HG03432 (cell line): ENCODE measurements around the gene HLTF.

ENCODE experiments used
- ATAC-seq: cut with Tn5 transposase; IDR thresholded peaks from one replicate; pipeline ENCODE4 v1.9.1; 2021; ENCODE audit warnings: mild to moderate bottlenecking, moderate library complexity; ENCODE audit not compliant: unreplicated experiment

The HLTF gene

DNA sequence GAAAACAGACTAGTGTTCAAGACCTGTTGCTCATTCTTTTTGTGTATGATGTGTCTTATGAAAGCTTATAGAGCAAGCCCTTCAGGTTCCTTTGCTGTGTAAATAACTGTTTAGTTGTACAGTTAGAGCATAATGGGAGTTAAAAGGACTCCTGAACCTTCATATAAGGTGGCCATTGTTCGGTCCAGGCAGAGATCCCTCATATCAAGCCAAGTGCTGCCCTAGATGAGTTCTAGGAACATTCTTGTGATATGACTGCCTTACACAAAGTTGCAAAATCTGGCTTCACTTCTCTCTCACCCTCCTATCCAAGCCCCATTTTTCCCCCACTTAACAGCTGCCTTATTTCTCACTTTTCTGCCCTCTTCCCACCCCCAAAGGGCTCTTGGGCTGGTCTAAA is 68.1 kb downstream of the HLTF start:
- ATAC-seq, result no peak

DNA sequence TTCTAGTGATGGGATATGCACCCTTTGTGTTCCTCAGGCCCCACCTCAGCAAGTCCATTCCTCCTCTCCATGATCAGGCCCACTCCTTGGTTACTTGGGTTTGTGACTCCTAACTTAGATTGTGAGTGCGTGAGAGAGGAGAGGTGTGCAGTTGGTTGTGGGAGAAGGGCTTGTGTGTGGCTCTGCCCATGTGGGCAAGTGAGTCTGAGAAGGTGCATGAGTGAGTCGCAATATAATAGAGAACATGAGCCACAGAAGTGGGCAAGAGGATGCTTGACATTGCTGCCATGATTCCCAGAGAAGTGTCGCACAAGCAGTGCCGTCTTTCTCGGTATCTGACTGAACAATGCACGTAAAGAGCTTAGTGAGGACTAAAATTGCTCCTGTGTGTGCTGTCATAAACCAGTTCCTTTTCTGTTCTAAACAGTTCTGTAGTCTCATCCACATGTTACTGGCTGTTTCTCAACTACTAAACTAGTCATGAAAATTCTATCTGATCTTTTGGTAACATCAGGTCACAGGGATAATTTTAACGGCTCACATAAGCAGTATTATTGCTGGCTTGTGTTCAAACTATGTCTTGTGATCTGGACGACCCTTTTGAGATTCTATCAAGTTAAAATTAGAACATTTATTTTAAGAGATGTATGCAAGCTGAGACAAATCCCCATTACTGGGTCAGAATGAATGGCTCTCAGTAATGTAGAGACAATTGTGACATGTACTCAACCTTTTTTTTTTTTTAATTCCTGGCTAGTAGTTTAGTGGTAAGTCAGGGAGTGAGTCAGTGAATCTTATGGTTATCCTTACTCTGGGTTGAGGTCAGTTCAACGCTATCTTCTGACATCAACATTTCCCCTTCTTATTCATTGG is 69.4 kb downstream of the HLTF start:
- ATAC-seq, result no peak

DNA sequence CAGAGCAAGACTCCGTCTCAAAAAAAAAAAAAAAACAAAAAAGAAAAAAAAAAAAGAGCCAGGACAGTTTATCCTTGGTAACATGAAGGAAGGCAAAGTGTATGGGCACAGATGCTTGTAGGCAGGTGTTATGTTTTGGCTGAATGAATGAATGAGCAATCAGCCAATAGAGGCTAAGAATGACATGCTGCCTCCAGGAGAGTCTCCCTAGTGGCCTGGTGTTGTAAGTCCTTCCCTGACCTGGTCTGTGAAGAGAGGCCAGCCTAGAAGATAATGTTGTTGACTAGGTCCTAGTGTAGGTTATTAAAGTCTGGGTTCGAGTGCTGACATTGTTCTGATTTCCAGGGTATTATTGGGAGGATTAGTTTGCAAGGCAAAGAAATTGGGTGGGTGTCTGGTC is 70.1 kb downstream of the HLTF start:
- no peak for ATAC-seq

DNA sequence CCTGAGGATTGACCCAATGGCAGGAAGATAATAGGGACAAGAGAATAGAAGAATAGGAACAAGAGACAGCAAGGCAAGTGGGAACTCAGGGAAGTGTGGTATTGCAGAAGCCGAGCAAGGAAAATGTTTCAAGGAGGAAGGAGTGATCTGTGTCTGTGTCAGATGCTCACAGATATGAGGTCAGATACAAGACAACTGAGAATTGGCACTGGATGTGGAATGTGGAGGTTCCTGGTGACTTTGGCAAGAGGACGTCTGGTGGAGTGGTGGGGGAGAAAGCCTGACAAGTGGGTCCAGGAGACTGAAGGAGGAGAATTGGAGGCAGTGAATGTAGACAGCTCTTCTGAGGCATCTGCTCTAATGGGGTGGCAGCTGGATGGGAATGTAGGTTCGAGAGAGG is 70.9 kb downstream of the HLTF start:
- ATAC-seq, result no peak

DNA sequence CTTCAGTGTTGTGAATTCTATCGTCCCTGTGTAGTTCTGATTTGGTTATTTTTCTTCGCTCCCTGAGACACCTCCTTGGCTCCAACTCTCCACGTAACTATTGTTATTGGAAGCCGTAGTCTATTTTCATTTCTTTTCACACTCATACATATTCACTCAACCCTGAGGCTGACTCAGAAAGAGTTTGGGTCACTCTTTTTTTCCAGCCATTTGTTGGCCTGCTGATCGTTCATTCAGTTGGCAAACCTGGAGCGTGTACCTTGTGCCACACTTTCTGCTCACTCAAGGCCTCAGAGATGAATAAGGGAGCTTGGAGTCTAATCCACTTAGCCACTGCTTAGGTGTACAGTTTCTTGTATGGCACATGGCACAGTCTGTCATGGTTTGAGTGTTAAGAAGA is 72.6 kb downstream of the HLTF start:
- no peak for ATAC-seq

DNA sequence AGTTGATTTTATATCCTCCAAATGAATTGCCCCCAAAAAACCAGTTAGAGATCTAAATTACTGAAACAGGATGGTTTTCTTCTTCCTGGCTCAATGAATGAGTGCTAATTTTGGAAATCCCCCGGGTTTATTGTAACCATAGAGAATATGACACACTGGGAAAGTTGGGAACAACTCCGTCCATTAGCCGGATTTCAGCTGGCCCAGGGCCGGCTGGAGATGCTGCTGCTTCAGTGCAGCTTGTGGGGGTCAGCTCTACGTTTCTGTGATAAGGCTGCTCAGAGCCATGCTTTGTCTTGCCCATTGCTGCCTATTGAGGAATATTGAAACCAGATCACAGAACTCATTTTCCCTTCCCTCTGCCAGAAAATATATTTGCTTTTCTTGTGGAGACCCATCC is 74.7 kb downstream of the HLTF start:
- ATAC-seq, result no peak

DNA sequence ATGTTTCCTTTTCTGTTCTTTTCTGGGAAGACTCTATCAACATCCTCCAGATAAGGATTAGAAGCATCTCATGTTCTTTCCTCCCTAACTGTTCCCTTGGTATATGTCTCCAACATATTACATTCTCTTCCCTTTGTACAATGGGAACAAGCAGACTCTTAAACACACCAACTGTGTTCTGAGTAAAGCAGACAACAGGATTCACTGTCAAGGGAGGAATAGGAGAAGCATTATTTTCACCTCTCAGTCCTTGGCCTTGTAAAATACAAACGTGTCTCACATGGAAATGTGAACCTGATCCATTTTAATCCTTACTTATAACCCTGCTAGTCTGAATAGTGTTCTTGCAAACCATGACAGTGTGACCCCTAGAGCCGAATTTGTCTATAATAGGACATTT is 75.4 kb downstream of the HLTF start:
- ATAC-seq, result no peak

DNA sequence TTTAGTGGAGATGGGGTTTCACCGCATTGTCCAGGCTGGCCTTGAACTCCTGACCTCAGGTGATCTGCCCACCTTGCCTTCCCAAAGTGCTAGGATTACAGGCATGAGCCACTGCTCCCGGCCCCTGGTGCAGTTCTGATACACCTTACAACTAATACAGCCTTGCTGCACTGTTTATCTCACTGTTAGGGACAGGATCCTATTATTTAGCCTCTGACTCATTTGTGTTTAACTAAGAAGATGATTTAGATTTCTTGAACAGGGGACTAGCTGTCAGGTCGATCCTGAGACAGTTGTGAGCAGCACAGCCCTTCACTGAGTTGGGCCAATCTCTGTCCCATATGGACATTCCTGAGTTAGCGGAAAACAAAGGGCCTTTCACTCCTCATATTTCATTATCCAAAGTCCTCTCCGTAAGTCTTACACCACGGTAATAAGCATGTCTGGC is 75.8 kb downstream of the HLTF start:
- ATAC-seq, result no peak

DNA sequence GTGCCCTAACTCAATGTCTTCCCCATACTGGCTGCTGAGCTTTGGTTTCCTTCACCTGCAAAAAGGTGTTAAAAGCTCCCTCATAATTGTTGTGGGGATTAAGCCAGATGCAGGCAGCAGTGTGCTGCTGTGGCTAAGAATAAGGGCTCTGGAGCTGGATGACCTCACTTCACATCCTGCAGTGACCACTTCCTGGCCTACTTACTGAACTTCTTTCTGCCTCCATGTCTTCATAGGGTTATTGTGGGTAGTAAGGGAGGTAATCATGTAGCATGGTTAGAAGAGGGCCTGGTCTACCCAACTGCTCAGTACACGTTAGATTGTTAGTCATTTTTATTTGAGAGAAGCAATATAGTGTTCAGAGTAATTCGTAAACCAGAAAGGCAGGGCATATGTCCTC is 76.6 kb downstream of the HLTF start:
- ATAC-seq, result peak; percentile 84

DNA sequence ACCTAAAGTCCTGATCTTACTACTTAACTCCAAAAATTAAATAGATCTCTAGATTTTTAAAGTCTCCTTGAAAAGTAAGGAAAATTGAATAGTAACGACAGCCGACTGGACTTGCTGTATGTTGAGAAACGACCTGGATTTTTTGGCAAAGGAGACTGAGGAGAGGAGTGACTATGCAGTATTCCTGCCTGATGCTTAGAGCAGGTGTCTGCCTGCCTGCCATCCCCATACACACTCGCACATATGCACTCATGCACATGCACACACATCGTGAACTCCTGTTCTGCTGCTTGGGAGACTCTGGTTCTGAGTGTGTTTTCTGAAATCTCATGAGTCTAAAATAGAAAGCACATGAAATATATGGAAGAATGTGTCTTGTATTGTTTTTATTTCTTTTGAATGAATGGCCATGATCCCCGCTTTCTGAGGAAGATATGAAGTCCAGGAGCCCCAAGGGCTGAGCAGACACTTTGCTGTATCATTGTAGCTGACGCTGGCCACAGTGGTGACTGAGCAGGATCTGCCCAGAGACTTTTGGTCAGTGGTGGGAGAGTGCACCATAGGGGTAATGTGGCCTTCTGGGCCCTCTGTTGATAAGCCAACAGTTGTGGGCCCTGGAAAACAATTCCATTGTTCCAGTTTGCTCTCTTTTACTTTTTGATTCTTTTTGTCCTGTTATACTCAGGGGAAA is 78.6 kb downstream of the HLTF start:
- no peak for ATAC-seq

DNA sequence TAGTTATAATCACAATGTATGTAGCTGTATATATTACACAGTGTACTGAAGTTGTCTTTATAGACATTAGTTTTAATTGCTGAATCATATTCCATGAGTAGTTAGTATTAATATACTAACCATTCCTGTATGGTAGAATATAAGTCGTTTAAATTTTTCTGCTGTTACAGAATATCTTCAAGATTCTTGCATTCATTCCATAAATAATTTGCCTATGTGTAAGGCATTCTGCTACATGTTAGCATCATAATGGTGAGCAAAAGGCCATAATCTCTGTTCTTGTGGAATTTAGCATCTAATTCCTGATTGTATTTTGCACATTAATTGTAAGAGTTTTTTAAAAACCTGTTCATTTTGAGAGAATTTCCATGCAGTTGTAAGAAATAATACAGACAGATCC is 80.9 kb downstream of the HLTF start:
- no peak for ATAC-seq

DNA sequence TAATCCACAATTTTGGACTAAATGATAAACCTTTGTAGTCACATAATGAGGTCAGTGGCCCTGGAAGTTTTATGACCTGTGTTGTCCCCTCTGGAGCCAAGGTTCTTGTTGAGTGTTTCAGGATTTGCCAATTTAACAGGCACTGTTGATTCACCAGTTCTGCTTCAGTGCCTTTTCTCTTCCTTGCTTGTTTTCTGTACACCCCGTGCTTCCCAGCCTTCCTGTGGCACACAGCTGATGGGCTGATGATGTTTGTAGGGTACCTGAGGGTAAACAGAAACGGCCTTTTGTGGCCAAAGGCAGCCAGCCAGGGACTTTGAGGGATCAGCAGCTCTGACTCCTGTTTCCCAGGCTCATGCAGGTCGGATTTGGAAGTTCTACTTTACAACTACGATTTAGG is 81.7 kb downstream of the HLTF start:
- ATAC-seq, result no peak

DNA sequence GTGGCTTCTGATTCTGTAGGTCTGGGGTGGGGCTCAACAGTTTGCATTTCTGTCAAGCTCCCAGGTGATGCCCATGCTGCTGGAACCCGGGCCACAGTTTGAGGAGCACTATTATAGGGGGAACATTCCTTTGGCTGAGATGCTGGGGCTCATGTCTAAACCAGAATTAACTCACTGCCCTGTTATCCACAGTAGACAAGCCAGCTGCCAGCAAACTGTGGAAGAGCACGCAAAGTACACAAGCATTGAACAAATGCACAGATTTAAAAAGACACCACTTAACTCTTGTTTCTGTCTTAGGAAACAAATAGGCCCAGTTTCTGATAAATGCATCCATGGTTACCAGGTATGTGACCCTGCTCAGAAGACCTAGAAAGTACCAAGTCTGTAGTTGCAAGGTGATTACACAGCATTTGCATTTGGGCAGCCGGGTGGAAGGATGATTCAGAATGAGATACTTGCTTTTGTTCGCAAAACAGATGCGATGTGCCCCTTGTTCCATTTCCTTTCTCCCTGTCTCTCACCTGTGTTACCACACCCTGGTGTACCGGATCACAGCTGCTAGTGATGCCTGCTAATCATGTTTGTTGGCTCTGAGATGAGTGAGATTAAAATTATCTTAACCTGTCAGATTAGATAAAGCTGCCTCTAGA is 82.6 kb downstream of the HLTF start:
- peak; percentile 79 for ATAC-seq

DNA sequence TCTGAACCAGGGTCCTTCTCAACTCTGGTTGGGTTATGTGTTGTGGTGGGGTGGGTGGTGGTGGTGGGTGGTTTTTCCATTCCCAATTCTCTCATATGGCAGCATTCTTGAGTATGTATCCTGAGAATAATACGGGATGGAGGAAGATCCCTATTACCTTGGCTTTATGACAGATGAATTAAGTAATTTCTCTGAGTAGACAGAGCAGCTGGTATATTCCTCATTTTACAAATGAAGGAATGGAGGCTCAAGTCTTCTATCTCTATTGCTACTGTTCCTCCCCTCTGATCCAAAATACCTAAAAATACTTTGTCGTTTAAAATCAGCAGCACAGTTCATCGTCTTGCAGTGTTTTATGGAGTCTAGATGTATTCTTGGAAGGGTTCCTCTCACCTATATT is 84.6 kb downstream of the HLTF start:
- no peak for ATAC-seq

DNA sequence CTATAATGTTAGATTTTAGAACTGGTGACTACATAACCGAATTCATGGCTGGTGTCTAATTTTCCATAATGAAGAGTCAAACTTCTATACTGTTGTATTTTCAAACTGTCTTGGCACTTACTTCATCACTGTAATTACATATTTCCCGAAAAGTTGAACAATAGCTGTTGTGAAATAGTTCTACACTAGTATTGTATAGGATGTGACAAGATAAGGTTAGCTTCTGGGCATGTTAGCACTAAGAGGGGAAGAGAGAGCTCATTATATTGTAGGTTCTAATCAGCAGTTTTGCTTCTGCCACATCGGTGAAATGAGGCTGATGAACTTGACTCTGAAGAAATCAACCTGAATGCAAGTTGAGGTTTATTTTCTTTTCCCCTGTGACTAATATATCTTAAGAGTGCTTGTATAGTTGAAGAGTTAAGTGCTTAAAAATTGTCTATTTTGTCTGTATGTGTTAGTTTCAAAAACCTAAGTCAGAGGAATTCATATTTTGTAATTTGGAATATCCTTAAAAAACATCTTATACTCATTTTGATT is 86.1 kb downstream of the HLTF start:
- no peak for ATAC-seq

DNA sequence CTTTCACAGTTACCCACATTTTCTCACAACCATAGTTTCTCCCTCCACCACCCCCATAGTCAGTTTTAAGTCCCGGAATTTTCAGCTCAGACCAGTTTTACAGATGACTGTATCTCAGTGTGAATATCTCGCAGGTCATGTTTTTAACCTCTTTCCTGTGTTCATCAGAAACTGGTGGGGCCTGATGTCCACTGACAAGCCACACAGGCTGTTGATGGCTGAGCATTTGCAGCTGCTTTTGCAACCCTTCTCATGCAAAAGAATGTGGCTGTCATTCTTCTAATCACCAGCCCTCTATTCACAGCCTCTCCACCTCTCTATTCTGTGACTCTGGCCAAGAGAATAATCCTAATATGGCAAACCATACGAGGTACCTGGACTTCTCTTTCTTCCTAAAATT is 86.5 kb downstream of the HLTF start:
- peak; percentile 52 for ATAC-seq

DNA sequence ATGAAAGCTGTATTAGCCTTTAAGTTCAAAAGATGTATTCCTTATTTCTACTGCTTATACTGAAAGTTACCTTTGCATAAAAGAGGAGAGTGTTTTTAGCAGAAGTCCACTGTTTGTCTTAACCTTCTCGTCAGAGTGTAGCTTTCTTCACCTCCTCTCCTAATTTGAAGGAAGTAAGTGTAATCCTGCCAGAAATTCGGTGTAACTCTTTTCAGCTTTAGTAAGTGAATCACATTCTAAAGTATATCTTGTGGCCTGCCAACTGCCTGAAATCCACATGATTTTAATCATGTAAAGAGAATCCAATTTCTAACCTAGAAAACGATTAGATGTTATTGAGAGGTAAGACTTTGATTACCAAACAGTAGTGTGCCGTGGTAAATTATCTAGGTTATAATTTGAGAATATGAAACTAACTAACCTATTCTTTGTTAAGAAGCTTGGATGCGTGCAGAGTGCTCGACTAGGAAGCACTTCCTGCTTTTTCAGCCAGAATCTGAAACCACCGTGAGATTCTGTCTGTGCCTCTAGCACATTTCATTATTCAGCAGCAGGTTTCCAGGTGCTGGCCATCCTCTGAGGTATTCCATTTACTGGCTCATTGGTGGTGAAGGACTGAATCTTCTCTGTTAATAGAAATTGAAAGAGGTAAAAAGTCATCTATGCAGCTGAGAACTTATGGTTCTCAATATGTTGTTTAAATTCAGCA is 87.5 kb downstream of the HLTF start:
- peak; percentile 55 for ATAC-seq

DNA sequence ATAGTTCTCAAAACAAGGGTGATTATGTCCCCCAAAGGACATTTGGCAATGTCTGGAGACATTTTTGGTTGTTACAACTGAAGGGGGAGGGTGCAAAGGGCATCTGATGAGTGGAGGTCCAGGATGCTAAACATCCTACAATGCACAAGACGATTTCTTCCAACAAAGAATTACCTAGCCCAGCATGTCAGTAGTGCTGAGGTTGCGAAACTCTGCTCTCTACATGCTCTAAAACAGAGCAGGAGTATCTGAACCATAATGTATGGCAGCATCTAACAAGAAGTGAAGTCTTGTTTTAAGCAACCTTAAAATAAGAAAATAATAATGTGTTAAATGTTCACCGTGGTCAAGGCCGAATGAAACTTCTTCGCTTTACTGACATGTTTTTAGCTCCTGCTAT is 88.0 kb downstream of the HLTF start:
- ATAC-seq, result no peak

DNA sequence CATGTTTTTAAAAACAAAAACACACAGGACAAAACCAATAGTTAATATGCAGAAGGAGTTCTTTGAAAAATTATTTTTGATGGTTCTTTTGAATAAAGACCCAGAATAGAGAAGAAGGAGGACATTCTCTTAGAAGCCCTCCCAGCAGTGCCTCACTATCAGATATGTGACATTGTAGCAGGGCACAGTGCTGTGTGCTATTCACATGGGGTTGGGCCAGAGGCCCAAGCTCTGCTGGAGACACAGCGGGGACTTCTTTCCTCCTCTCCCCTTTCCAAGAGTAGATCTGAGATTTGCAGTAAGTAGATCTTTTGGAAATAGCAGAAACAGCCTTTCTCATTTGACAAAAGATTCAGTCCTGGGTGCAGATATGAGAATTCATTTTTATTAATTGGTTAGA is 88.7 kb downstream of the HLTF start:
- ATAC-seq, result no peak

DNA sequence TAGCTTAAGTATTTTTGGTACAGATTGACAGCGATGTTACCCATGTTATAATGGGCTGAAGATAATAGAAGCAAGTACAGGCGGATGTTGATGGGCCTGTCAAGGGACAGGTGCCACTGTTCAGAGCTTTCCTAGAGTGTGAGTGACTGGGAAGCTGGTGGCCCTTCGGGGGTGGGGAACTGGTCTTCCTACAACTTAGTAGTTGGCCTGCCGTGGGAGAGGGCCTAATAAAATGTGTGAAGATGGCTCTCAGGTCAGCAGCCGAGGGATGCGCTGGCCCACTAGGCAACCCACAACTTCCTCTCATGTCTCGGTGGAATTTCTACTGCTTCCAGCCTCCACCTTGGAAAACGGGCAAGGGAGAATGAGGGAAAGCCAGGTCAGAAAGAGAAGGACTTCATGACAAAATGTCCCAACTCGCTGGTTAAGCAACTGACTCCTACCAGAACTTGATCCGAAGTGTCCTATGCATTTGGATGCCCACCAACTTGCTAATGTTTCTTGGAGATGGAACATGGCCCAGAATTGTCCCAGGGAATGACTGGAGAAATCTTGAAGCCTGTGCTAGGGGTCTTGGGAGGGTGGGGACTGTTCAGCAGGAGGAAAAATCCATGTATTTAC is 93.6 kb downstream of the HLTF start:
- no peak for ATAC-seq
